ENCODE data around the gene MBNL1. TPM values are rescaled to one million over a fixed set of nuclear protein-coding genes. Genes with fewer than 3 reads are reported as not detected.

MBNL1 gene
- total and polyA plus RNA-seq, 2 donors (not counting 3 experiments of a cell fraction or from before 2014, with no cell fraction given), result 179 to 362 TPM

GRCh38 chr3:152219216-152219615, 49.5 kb upstream of the MBNL1 start:
- H3K27me3 ChIP-seq (ENCODE audit: control insufficient read depth in 2 of 2, insufficient read depth in 2 of 2, low read length in 2 of 2), result no peaks in the 10 kb centered on the region
- ChIA-PET CTCF (interaction anchor here (0.5 kb wide), 1 partner anchor 276 kb away, joined by 3 read pairs; no protein-coding TSS in a partner anchor), POLR2A (no interaction called here)
- no peak overlapping the region for H3K9ac ChIP-seq (replicated peaks; ENCODE audit: extremely low read depth, insufficient read depth, low read length)
- dilution Hi-C loops (cut with MboI; ENCODE audit: extremely low pct_ligation_motif_present, low sequenced_read_pairs) (no loop called here), intact Hi-C loops (cut with micrococcal nuclease) (no loop called here)
- no peak for FAIRE-seq
- no peaks in the 10 kb centered on the region for H3K36me3 ChIP-seq (ENCODE audit: control insufficient read depth in 2 of 2, extremely low read depth in 1 of 2, insufficient read depth in 2 of 2, low read length in 2 of 2)
- H3K4me3 ChIP-seq (replicated peaks in 1 of 3; ENCODE audit: insufficient read depth in 1 of 3, low read depth in 1 of 3, low read length in 3 of 3), result no peak overlapping the region
- H3K9me3 ChIP-seq (replicated peaks; ENCODE audit: control insufficient read depth, insufficient read depth, low read length), result no peaks in the 10 kb centered on the region
- BruUV-seq (replicated peaks), result no TSS peak
- no peak overlapping the region for H3K27ac ChIP-seq (ENCODE audit: insufficient read depth, low read depth, low read length)
- H3K4me1 ChIP-seq (ENCODE audit: control insufficient read depth, extremely low read depth, insufficient read depth, low read length), result no peaks in the 10 kb centered on the region
- H3K4me2 ChIP-seq (ENCODE audit: insufficient read depth, low read length), result no peak overlapping the region
- H4K20me1 ChIP-seq (replicated peaks; ENCODE audit: control insufficient read depth, extremely low read depth, insufficient read depth, low read length), result no peaks in the 10 kb centered on the region
- H3K9me1 ChIP-seq (replicated peaks; ENCODE audit: control insufficient read depth, extremely low read depth, insufficient read depth, low read length), result no peaks in the 10 kb centered on the region
- TF ChIP-seq POLR2AphosphoS5 (IDR thresholded peaks at IDR 0.05; ENCODE audit: insufficient read depth, low read depth, low read length) (no peak), MYC (IDR thresholded peaks at IDR 0.05; ENCODE audit: low read depth, low read length) (no peak), CTCF (IDR thresholded peaks at IDR 0.05; ENCODE audit: extremely low read depth in 1 of 2, insufficient read depth in 1 of 2, low read depth in 1 of 2, low read length in 2 of 2) (no peak), EZH2 (IDR thresholded peaks at IDR 0.05; ENCODE audit: borderline replicate concordance, low read depth, low read length, severe bottlenecking) (no peak), FOS (IDR thresholded peaks at IDR 0.05; ENCODE audit: borderline replicate concordance, insufficient read depth, low read length) (no peak), POLR2A (IDR thresholded peaks at IDR 0.05; ENCODE audit: low read depth, low read length) (no peak), GATA2 (IDR thresholded peaks at IDR 0.05; ENCODE audit: insufficient read depth, insufficient read length, low read depth, low read length) (no peak), JUN (IDR thresholded peaks at IDR 0.05; ENCODE audit: borderline replicate concordance, insufficient read depth, insufficient read length, low read depth) (no peak)
- TF ChIP-seq, protein P1, sequence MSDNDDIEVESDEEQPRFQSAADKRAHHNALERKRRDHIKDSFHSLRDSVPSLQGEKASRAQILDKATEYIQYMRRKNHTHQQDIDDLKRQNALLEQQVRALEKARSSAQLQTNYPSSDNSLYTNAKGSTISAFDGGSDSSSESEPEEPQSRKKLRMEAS (IDR thresholded peaks at IDR 0.05; ENCODE audit: insufficient read depth, insufficient read length), result no peak
- DNase-seq (ENCODE audit: low read depth, low spot score), result no peak
- no peaks in the 10 kb centered on the region for H3K79me2 ChIP-seq (ENCODE audit: control insufficient read depth, insufficient read depth, low read length)
- H2AFZ ChIP-seq (ENCODE audit: low read depth, low read length), result no peak overlapping the region
